Karpas-422 (cell line): ENCODE measurements around the gene MRPS2. TPM values are rescaled to one million over a fixed set of nuclear protein-coding genes. Genes with fewer than 3 reads are reported as not detected.

ENCODE experiments used
- DNase-seq: peaks from one replicate; pipeline ENCODE4 v3.0.0-alpha.2; 2015
- H2AFZ ChIP-seq: fragments of 200-600 bp; sonication (generic); 2 replicates; pipeline ENCODE4 v1.6.1; 2014; ENCODE audit warnings: antibody characterized with exemption, low read length, mixed read lengths
- H3K27ac ChIP-seq: fragments of 200-600 bp; sonication (generic); 2 replicates; pipeline ENCODE4 v1.5.1; 2014; ENCODE audit warnings: mild to moderate bottlenecking, low read length, moderate library complexity
- H3K27me3 ChIP-seq: fragments of 200-600 bp; sonication (generic); 2 replicates; pipeline ENCODE4 v1.6.1; 2014; ENCODE audit warnings: low read length, mixed read lengths
- H3K36me3 ChIP-seq: fragments of 200-600 bp; sonication (generic); 2 replicates; pipeline ENCODE4 v1.6.1; 2014; ENCODE audit warnings: low read length, mixed read lengths; ENCODE audit not compliant: insufficient read depth
- H3K4me1 ChIP-seq: fragments of 200-600 bp; sonication (generic); 2 replicates; pipeline ENCODE4 v1.6.1; 2014; ENCODE audit warnings: mild to moderate bottlenecking, low read length, mixed read lengths
- H3K4me2 ChIP-seq: fragments of 200-600 bp; sonication (generic); 2 replicates; pipeline ENCODE4 v1.6.1; 2014; ENCODE audit warnings: low read length, low read depth, mild to moderate bottlenecking; ENCODE audit not compliant: poor library complexity, severe bottlenecking
- H3K4me3 ChIP-seq: fragments of 200-600 bp; sonication (generic); 2 replicates; pipeline ENCODE4 v1.5.1; 2014; ENCODE audit warnings: mild to moderate bottlenecking, antibody characterized with exemption, low read length, mixed read lengths
- H3K79me2 ChIP-seq: fragments of 200-600 bp; sonication (generic); 2 replicates; pipeline ENCODE4 v1.6.1; 2014; ENCODE audit warnings: mild to moderate bottlenecking, low read length, mixed read lengths
- H3K9ac ChIP-seq: fragments of 200-600 bp; sonication (generic); 2 replicates; pipeline ENCODE4 v1.6.0; 2014; ENCODE audit warnings: low read length
- H3K9me2 ChIP-seq: fragments of 200-600 bp; sonication (generic), shearing (Covaris generic); replicated peaks from 2 replicates; pipeline ENCODE4 v1.6.0; 2014; ENCODE audit warnings: mild to moderate bottlenecking, low read length, moderate library complexity; ENCODE audit not compliant: insufficient read depth
- H3K9me3 ChIP-seq: fragments of 300-700, 200-600 bp; sonication (generic); 2 replicates; pipeline ENCODE4 v1.6.1; 2014; ENCODE audit warnings: low read length, mixed read lengths
- H4K20me1 ChIP-seq: fragments of 200-600 bp; sonication (generic); 2 replicates; pipeline ENCODE4 v1.6.1; 2014; ENCODE audit warnings: mild to moderate bottlenecking, antibody characterized with exemption, low read length, low read depth; ENCODE audit not compliant: insufficient read depth
- total RNA-seq: library from RNA; depleted of rRNA; stranded (reverse); fragments of >200 nt; shearing (Covaris generic); gene quantifications from 2 replicates; pipeline ENCODE4 v1.2.3, GENCODE V29; 2014; ENCODE audit warnings: low replicate concordance

MRPS2 gene
- total RNA-seq, 1 experiment from 2014 or later: 47.9 TPM

DNA sequence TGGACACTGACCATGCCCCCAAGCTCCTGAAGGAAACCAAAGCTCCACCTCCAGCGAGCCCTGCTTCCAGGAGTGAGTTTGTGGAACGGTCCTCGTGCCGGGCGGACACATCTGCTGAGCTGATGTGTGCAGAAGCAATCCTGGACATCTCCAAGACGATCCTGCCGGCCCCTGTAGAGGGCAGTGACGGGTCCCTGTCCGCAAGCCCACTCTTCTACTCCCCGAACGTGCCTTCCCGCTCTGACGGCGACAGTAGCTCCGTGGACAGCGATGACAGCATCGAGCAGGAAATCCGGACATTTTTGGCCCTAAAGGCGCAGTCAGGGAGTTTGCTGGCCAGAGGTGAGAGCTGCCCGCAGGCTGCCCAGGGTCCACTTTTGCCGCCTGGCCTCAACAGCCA is 14.7 kb upstream of the MRPS2 start:
- Histone ChIP-seq H3K9ac (no peak overlapping the region), H3K9me2 (no peaks in the 10 kb centered on the region), H3K27me3 (no peaks in the 10 kb centered on the region), H3K9me3 (no peaks in the 10 kb centered on the region), H2AFZ (no peak overlapping the region), H3K36me3 (no peaks in the 10 kb centered on the region), H3K4me3 (no peak overlapping the region), H4K20me1 (no peaks in the 10 kb centered on the region), H3K27ac (no peak overlapping the region), H3K4me2 (no peak overlapping the region), H3K4me1 (peaks cover 19% of the 10 kb centered on the region), H3K79me2 (no peaks in the 10 kb centered on the region)
- no peak for DNase-seq

GRCh38 chr9:135486267-135487065 is 14.0 kb upstream of the MRPS2 start:
- H3K4me1 ChIP-seq: peaks cover 19% of the 10 kb centered on the region
- no peaks in the 10 kb centered on the region for H4K20me1 ChIP-seq
- no peak overlapping the region for H3K27ac ChIP-seq
- no peaks in the 10 kb centered on the region for H3K79me2 ChIP-seq
- no peaks in the 10 kb centered on the region for H3K9me2 ChIP-seq
- no peaks in the 10 kb centered on the region for H3K27me3 ChIP-seq
- no peak for DNase-seq
- H3K36me3 ChIP-seq: no peaks in the 10 kb centered on the region
- H3K4me2 ChIP-seq: no peak overlapping the region
- H3K4me3 ChIP-seq: no peak overlapping the region
- H2AFZ ChIP-seq: no peak overlapping the region
- H3K9me3 ChIP-seq: no peaks in the 10 kb centered on the region
- no peak overlapping the region for H3K9ac ChIP-seq

GRCh38 chr9:135487281-135488012 is 13.0 kb upstream of the MRPS2 start:
- Histone ChIP-seq H3K9ac (no peak overlapping the region), H3K4me2 (no peak overlapping the region), H2AFZ (no peak overlapping the region), H3K4me1 (peaks cover 9% of the 10 kb centered on the region), H3K9me3 (no peaks in the 10 kb centered on the region), H3K4me3 (no peak overlapping the region), H3K27ac (no peak overlapping the region), H4K20me1 (no peaks in the 10 kb centered on the region), H3K27me3 (no peaks in the 10 kb centered on the region), H3K36me3 (no peaks in the 10 kb centered on the region), H3K9me2 (no peaks in the 10 kb centered on the region), H3K79me2 (no peaks in the 10 kb centered on the region)
- no peak for DNase-seq

GRCh38 chr9:135488013-135488330 is 12.5 kb upstream of the MRPS2 start:
- Histone ChIP-seq H3K79me2 (no peaks in the 10 kb centered on the region), H3K9me3 (no peaks in the 10 kb centered on the region), H2AFZ (no peak overlapping the region), H3K36me3 (no peaks in the 10 kb centered on the region), H3K4me3 (no peak overlapping the region), H3K9me2 (no peaks in the 10 kb centered on the region), H3K4me2 (no peak overlapping the region), H3K9ac (no peak overlapping the region), H3K27ac (no peak overlapping the region), H4K20me1 (no peaks in the 10 kb centered on the region), H3K4me1 (peaks cover 6% of the 10 kb centered on the region), H3K27me3 (no peaks in the 10 kb centered on the region)
- no peak for DNase-seq

DNA sequence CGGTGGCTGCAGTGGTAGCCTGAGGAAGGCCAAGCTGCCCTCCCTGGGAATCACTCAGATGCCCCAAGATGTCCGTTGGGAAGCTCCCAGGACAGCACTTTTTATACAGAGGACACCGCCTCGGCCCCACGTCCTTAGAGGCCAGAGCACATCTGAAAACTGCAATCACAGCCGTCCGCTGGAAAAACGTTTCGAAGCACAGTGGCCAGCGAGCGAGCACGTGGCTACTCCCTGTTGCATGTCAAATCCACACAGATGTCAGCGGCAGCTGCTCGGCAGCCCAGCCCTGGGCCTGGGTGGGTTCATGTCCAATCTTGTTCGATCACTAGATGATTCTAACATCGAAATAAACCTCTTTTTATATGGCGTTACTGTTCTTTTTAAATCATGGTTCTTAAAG is 12.0 kb upstream of the MRPS2 start:
- Histone ChIP-seq H3K27ac (no peak overlapping the region), H4K20me1 (no peaks in the 10 kb centered on the region), H3K9me3 (no peaks in the 10 kb centered on the region), H3K36me3 (no peaks in the 10 kb centered on the region), H3K4me2 (no peak overlapping the region), H2AFZ (no peak overlapping the region), H3K4me1 (peaks cover 3% of the 10 kb centered on the region), H3K9ac (no peak overlapping the region), H3K4me3 (no peak overlapping the region), H3K9me2 (no peaks in the 10 kb centered on the region), H3K79me2 (no peaks in the 10 kb centered on the region), H3K27me3 (no peaks in the 10 kb centered on the region)
- no peak for DNase-seq

GRCh38 chr9:135489188-135489906 is 11.1 kb upstream of the MRPS2 start:
- H3K27me3 ChIP-seq: no peaks in the 10 kb centered on the region
- no peaks in the 10 kb centered on the region for H4K20me1 ChIP-seq
- no peak overlapping the region for H2AFZ ChIP-seq
- no peaks in the 10 kb centered on the region for H3K9me3 ChIP-seq
- H3K4me2 ChIP-seq: no peak overlapping the region
- H3K9me2 ChIP-seq: no peaks in the 10 kb centered on the region
- no peak overlapping the region for H3K4me3 ChIP-seq
- H3K36me3 ChIP-seq: no peaks in the 10 kb centered on the region
- no peaks in the 10 kb centered on the region for H3K79me2 ChIP-seq
- no peak for DNase-seq
- H3K27ac ChIP-seq: no peak overlapping the region
- H3K9ac ChIP-seq: no peak overlapping the region
- no peaks in the 10 kb centered on the region for H3K4me1 ChIP-seq

GRCh38 chr9:135490166-135490870 is 10.2 kb upstream of the MRPS2 start:
- no peak overlapping the region for H3K4me3 ChIP-seq
- no peaks in the 10 kb centered on the region for H3K27me3 ChIP-seq
- no peaks in the 10 kb centered on the region for H3K9me2 ChIP-seq
- no peak for DNase-seq
- H3K79me2 ChIP-seq: no peaks in the 10 kb centered on the region
- no peaks in the 10 kb centered on the region for H4K20me1 ChIP-seq
- no peak overlapping the region for H3K9ac ChIP-seq
- no peaks in the 10 kb centered on the region for H3K36me3 ChIP-seq
- no peak overlapping the region for H3K27ac ChIP-seq
- no peaks in the 10 kb centered on the region for H3K4me1 ChIP-seq
- no peaks in the 10 kb centered on the region for H3K9me3 ChIP-seq
- no peak overlapping the region for H2AFZ ChIP-seq
- H3K4me2 ChIP-seq: no peak overlapping the region

GRCh38 chr9:135490980-135491464 is 9.5 kb upstream of the MRPS2 start:
- Histone ChIP-seq H3K9me3 (no peaks in the 10 kb centered on the region), H3K36me3 (no peaks in the 10 kb centered on the region), H3K9me2 (no peaks in the 10 kb centered on the region), H4K20me1 (no peaks in the 10 kb centered on the region), H3K4me1 (no peaks in the 10 kb centered on the region), H3K27me3 (no peaks in the 10 kb centered on the region), H2AFZ (no peak overlapping the region), H3K27ac (no peak overlapping the region), H3K4me2 (no peak overlapping the region), H3K79me2 (no peaks in the 10 kb centered on the region), H3K4me3 (no peak overlapping the region), H3K9ac (no peak overlapping the region)
- DNase-seq: no peak
